SK-N-MC (cell line): ENCODE data around the gene RAB24.

ENCODE experiments used
- EZH2 ChIP-seq: fragments of 200-600 bp; sonication (generic); IDR thresholded peaks from one replicate; pipeline ENCODE4 v1.6.1; 2017; ENCODE audit warnings: antibody characterized with exemption
- FOXP2 ChIP-seq: optimal IDR thresholded peaks from 2 replicates; pipeline ENCODE3; 2011; ENCODE audit warnings: mild to moderate bottlenecking, moderate library complexity; ENCODE audit not compliant: insufficient read depth; ENCODE audit errors: extremely low read length, control extremely low read depth
- POLR2AphosphoS5 ChIP-seq: IDR thresholded peaks from 2 replicates; pipeline ENCODE4 v1.6.1; 2012; ENCODE audit warnings: mild to moderate bottlenecking, low read depth, low read length, borderline replicate concordance

DNA sequence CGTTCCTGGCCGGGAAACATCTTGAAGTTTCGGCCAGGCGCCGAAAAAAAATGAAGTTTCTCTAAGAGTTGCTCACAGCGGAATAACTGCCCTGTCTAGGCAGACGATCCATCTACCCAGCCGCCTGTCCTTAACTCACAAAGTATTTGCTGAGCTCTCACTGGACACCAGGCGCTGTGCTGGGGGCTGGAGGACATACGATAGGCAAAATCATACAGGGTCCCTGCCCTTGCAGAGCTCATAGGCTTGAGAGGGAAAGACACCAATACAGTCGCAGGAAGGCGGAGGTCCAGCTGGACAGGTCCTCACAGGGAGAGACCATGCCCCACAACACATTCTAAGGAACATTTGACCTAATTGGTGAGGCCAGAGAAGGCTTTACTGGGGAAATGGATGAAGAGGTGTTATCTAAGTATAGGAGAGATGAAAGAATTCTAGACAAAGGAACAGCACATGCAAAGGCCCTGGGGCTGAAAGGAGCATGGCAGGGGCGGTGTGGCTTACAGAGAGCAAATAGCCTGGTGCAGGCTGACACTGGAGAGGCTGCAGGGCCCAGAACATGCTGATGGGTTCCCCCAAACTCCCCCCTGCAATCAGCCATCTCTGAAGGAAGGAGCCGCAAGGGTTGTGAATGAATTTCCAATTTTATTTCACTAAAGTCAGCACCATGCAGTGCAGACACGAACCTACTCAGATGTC, 10.2 kb upstream of the RAB24 start:
- no peak for TF ChIP-seq EZH2
- no peak for TF ChIP-seq POLR2AphosphoS5
- TF ChIP-seq FOXP2: no peak
